Femur (tissue), 1 donor: ENCODE measurements around the gene TMEM164.

Source experiments
- DNase-seq: peaks from one replicate; pipeline ENCODE4 v3.0.0-alpha.2; 2017

TMEM164 gene

DNA sequence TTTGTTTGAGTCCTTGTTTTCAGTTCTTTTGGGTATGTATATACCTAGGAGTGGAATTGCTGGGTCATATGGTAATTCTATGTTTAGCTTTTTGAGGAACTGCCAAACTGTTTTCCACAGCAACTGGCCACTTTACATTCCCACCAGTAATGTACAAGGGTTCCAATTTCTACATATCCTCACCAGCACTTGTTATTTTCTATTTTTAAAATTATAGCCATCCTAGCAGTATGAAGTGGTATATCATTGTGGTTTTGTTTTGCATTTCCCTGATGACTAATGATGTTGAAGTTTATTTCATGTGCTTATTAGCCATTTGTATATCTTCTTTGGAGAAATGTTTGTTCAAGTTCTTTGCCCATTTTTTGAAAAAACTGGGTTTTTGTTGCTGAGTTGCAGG is 39.6 kb downstream of the TMEM164 start:
- DNase-seq: no peak

DNA sequence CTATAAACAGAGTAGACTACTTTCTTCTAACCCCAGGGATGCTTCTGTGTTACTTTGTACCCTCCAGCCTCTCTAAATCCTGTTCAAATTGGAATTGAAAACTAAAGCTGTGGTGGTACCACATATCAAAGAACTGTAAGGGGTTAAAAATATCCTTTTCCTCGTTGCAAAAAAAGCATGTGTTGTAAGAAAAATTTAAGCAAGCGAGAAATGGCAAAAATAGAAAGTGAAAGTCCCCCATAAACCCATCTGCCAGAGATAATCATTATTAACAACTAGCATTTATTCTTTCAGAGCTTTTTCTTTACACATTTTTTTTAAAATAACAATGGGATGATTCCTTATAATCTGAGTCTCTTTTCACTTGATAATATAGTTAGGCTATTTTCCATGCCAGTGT is 40.6 kb downstream of the TMEM164 start:
- no peak for DNase-seq

DNA sequence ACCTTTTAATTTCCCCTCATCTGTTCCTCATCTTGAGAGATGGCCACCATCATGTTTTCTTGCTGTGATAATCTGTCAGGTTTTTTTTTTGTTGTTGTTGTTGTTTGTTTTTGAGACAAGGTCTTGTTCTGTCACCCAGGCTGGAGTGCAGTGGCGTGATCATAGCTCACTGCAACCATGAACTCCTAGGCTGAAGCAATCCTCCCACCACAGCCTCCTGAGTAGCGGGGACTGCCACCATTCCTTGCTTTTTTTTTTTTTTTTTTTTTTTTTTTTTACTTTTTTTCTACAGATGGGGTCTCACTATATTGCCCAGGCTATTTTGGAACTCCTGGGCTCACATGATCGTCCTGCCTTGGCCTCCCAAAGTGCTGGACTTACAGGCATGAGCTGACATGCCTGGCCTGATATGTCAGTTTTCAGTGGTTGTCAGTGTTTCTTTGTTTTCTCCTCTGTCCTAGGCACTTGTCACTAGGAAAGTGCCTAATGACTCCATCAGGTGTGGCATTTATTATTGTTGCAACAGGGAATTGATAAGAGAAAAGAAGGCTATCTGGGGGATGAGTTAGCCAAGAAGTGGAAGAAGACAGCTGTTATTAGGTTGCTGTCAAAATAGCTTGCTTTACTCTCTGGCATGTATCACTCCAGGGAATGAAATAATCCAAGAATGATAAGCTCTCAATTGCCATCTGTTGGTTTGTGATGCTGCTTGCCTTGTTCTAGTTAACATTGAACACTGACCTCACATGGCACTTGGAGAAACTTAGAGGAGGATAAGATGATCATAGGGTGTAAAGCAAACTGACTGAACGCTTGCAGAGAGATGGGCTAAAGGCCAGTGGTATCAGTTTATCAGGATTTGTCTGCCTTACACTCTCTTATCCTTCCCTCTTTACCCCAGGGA is 41.7 kb downstream of the TMEM164 start:
- no peak for DNase-seq

DNA sequence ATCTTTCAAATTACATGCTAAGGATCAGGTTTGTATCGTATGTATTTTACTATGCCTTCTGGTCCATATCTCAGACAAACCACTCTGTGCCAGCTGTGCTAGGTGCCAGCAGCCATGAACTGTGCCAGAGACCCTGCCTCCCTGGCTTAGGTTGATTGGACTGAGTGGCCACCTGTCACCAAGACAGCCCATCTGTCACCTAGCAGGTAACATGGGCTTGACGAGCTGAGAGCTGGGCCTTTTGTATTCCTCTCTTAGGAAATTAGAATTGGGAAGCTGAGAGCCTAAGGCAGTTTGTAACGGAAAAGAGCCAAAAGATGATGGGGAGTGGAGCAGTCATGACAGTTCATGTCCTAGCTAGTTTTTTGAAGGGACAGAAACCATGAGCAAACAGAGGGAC is 42.5 kb downstream of the TMEM164 start:
- DNase-seq: no peak

DNA sequence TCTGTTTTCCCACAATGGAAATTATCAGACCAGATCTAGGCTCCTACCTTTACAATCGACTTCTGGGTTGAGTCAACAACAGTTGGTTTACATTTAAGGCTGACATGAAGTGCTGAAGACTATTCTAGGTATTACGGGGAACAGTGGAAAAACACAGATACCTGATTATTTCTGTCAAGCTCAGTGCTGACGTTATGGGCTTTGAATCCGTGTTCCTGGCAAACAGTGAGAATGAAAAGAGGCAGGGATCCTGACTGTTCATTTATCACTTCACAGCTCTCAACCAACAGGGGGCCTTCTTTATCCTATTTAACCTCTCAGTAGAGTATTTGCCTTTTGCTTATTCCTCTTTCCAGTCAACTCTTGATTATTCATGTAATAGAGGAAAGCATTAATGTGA is 43.1 kb downstream of the TMEM164 start:
- no peak for DNase-seq

DNA sequence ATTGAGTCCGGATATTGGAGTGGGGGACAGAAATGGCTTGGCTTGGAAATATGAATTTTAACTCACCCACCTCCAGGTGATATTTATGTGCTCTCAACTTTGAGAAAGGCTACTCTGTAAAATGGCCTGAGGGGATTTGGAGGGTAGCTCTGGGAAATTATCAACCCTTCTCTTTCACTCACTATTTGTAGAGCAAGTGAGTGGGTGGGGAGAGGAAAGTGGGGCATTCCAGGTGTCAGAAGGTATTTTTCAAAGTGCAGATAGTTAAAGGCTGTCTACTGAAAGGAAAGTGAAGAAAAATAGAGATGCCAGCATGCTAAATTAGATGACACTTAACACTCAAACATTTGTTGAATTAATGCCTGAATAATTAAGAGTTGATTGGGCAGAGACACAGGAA is 44.1 kb downstream of the TMEM164 start:
- no peak for DNase-seq

DNA sequence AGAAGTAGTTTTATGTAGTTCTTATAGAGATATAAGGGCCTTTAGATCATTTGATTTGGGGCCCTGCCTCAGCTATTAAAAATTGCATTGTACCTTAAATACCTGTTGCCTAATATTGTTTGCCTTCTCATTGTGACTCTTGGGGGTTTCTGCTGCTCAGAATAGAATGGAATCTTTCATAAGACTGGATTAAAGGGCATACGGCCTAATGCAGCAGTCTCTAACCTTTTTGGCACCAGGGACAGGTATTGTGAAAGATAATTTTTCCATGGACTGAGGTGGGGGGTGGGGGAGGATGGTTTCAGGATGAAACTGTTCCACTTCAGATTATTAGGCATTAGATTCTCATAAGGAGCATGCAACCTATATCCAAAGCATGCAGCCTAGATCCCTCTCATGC is 46.2 kb downstream of the TMEM164 start:
- no peak for DNase-seq

DNA sequence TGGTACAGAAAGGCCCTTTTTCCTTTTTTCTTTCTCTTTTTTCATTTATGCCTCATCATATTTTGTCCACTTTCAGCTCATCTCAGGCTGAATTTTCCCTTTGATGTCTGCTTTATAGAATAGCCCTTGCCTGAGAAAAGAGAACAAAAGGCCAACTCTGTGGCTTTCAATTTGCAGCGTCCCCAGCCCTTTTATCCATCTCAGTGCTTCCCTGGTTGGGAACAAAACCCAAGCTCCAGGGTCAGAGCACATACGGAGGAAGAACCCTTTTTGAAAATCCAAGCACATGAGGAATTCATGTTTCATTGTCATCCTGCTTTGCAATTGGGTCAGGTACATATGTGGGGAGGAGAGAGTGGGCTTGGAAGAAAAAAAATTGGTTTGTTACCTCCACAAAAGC is 47.5 kb downstream of the TMEM164 start:
- no peak for DNase-seq

DNA sequence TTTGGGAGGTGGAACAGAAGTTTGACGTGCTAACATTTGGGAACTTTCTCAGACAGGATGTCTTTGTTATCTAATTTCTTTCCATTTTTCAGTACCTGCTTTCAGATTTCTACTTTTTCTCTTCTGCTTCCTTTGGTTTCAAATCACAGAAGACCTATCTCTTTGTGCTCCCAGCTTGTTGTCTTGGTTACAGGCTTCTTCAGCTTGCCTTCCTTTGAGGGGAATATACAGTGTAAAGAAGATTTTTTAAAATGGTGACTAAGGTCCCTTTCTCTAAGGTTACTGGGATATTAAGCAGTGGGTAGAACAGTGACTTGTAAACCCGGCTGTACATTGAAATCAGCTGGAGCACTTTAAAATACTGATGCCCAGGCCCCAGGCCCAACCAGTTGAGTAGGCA is 48.0 kb downstream of the TMEM164 start:
- DNase-seq: no peak

DNA sequence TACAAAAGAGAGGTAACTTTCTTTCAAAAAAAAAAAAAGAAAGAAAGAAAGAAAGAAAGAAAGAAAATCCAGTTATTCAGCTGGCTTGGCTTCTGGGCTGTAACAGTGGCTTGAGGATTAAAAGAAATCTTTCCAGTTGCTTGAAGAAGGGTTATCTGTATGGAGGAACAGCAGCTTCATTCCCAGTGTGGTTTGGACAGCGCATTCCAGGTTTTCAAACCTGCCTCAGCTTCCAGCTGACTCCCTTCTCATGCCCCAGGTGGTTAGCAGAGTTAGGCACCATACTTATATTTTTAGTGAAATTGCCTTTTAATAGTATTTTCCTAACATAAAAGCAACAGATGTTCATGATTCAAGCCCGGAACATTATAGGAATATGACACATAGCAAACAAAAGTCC is 48.6 kb downstream of the TMEM164 start:
- no peak for DNase-seq

DNA sequence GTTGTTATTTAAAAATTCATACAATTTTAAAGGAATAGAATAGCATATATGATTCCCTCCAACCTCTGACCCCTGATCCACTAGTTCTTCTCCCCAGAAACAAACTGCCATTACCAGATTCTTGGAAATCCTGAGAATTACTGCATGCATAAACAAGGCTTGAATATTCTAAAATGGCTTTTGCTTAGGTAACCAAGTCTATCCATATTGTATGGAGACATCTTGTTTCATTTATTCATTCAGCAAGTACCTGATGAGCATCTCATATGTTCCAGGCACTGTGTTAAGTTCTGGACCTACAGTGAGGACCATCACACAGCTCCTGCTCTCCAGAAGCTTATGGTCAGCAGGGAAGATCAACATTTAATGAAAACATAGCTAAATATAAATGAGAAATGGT is 49.4 kb downstream of the TMEM164 start:
- no peak for DNase-seq

DNA sequence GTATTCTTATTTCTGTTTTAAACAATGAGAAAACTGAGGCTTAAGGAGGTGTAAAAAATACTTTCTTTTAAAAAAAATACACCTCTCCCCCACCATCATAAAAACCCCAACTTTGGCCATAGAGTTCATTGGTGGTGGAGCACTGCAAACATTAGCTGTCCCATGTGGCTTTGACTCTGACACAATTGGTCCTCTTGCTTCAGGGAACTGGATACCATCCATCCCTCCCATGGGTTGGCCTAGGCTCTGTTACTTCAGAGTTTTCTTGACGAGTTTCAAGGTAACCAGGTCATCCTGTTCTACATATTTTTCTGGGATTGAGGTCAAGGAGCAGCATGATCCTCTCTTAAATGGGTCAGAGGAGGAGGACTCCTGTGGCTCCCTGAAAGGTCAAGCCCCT is 50.5 kb downstream of the TMEM164 start:
- DNase-seq: no peak

DNA sequence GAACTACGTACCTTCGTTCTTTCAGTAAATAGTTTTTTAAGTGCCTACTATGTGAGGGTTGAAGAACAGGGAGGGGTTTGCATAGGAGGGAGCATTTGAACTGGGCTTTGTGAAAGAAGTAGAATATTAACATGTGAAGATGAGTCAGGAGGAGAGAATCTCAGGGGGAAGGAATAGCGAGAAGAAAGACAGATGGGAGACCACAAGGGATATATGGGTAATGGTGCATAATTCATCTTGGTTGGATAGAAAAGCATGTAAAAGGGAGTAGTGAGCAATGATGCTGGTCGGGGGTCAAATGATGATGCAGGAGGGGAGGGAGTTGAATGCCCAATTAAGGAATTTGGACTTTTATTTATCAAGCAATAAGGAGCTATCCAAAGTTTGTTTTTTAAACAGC is 52.7 kb downstream of the TMEM164 start:
- no peak for DNase-seq

DNA sequence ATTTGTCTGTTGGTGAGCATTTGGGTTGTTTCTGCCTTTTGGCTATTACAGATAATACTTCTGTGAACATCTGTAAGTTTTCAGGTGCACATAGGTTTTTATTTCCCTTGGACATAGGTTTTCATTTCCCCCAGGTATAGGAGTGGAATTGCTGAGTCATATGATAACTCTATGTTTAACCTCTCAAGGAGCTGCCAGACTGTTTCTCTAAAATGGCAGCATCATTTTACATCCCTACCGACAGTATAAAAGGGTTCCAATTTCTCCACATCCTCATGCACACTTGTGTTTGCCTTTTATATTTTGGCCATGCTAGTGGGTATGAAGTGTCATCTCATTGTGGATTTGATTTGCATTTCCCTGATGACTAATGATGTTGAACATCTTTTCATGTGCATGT is 53.5 kb downstream of the TMEM164 start:
- DNase-seq: no peak

DNA sequence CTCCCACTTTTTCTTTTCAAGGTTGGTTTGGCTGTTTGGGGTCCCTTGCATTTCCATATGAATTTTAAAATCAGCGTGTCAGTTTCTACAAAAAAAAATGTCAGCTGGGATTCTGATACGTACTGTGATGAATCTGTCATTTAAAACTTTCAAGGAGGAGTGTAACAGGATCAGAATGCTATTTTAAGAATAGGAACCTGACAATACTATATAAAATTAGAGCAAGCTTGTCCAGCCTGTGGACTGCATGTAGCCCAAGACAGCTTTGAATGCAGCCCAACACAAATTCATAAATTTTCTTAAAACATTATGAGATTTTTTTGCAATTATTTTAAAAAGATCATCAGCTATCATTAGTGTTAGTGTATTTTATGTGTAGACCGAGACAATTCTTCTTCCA is 56.5 kb downstream of the TMEM164 start:
- no peak for DNase-seq

DNA sequence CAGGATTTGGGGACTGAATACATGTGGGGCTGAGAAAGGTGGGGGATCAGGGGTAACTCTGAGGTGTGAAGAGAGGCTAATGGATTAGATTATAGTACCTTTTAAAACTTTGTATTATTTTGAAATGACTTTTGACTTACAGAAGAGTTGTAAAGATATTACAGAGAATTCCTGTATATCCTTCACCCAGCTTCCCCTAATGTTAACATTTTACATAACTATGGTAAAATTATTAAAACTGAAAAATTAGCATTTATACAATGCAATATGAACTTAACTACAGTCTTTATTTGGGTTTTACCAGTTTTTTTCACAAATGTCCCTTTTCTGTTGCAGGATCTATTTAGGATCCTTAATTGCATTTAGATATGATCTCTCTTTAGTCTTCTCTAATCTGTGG is 57.4 kb downstream of the TMEM164 start:
- no peak for DNase-seq

DNA sequence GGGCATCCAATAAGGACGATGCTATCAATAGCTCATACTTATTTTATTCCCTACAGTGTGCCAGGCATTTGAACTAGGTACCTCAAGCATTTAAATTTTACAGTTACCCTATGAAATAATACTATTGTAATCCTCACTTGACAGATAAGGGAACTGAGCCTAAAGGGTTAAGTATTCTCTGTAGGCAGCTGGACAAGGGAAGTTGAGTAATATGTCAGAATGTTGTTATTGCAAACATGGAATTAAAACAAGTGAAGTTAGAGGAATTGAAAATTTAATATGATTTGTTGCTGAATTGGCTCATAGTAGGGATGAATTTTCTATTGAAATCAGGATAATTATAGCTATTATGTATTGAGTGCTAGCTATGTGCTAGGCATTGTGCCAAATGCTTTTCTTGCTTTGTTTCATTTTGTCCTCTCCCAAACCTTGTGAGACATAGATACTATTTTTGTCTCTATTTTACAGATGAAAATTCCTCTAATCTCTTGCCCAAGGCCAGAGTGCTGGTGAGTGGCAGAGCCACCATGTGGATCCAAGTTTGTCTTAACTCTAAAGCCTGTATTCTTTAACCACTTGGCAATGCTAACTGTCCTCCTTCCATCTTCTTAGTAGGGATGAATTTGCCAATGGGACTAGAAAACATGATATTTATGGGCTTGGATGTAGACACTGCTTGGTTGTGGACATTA is 58.1 kb downstream of the TMEM164 start:
- DNase-seq: no peak

DNA sequence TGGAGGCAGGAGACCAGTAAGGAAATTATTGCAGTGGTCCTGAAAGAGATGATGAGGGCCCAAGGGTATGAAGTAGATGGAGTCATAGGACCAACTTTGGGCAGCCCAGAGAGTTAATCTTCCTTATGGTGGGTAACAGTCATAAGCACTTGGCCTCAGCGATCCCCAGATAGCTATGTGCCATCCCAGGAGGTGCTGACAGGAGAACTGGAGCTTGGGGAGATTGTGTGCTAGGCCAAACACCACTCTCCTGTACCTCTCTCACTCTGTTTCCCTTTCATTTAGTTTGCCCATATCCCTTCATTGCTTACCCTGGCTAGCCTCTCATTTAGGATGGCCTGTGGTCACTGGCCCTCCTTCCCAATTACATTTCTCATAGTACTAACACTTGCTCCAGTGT is 60.0 kb downstream of the TMEM164 start:
- no peak for DNase-seq

DNA sequence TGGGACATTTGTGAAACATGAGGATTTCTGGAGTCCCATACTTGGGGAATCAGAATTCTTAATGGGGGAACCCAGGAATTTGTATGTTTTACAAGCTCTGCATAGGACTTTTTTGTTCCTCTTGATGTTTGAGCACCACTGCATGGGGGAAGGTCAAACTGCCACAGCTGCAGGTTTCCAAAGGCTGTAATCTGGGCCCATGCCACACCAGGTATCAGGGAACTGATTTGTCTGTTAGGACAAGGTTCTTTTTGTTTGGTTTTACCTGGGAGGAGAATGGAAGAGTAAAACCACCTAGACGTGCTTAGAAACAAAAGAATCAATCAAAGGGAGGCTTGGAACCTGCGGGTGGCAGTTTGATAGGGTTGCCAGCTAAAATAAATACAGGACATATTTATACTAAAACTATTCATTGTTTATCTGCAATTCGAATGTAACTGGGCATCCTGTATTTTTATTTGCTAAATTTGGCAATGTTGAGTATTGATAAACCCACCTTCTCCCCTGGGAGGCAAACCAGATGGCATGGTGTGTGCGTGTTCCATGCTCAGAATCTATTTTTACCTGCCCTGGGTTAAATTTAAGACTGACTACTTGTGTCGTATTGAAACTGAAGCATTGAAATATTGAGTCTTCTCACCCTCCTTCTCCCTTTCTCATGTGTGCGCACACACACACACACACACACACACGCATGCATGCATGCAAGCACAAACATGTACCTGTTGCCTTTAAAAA is 63.7 kb downstream of the TMEM164 start:
- DNase-seq: no peak

DNA sequence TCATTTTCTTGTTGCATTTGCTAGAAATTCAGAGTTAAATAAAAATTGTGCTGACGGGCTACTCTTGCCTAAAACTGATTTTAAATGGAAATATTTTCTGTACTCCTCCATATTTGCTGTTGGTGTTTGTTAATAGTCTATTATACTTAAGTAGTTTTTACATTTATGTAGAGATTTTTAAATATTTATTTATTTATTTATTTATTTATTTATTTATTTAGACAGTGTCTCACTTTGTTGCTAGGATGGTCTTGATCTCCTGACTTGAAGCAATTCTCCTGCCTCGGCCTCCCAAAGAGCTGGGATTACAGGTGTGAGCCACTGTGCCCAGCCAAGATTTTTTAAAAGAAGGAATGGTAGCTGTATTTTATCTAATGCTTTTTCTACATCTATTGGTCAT is 68.1 kb downstream of the TMEM164 start:
- no peak for DNase-seq

DNA sequence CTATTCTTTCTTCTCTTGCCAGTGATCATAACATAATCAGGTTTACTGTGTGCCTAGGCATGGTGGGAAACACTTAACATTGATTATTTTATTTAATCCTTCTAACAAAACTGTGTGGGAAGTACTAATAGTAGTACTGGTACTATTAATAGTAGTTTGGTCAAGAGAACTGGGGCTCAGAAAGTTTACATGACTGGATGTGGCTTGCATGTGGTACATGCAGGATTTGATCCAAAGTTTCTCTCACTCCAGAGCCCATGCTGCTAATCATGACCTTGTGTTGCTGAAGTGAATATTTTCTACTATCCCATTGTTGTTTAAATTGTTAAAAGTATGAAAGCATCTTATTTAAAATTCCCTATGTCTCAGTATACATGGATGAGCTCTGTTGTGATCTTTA is 78.4 kb downstream of the TMEM164 start:
- no peak for DNase-seq

DNA sequence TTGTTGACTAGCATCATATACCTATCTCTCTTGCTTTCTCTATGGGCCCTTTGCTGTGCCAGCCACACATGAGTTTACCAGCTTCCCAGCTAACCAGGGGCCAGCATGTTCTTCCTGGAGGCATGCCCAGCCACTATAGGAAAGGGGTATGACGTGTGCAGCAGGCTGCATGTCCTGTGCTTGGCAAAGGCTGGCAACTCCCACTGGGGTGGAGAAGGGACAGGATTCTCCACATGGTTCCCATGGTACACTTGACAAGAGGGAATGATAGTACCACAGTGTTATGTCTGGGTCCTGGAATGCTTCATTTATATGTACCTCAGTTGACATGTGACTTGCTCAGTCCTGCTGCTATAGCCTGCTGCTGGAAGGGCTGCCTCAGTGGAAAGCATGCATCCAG is 78.8 kb downstream of the TMEM164 start:
- DNase-seq: no peak

DNA sequence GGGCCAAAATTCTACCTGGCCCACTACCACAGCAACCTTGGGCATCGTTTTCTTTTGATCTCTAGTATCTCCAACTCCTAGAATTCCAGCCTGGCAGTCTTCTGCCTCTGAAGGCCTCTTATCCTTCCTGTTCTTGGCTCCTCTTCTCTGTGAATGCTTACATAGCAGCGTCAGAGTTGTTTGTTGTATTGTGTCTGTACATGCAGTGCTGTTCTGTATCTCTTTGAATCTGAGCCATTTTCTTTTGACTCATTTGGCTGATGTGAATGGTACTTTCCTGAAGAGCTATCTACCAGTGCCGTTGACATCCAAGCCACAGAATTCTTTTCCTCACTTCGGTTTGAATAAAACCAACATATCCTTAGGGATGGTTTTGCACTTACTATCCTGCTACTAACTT is 79.2 kb downstream of the TMEM164 start:
- DNase-seq: no peak
